Stomach (tissue), 9 donors: ENCODE measurements around the gene LTF. TPM values are rescaled to one million over a fixed set of nuclear protein-coding genes. Genes with fewer than 3 reads are reported as not detected.

ENCODE experiments used
- DNase-seq, 2 donors: peaks; one replicate each; pipeline versions ENCODE4 v3.0.0 to v3.0.0-alpha.2; 2013 to 2019
- H3K27ac ChIP-seq, 5 donors: fragments of 200-600 bp in 4 of 5; sonication (generic) in 4 of 5; one replicate each; pipeline ENCODE4 v1.5.1; 2013 to 2019; ENCODE audit warnings: mild to moderate bottlenecking in 1 of 5, moderate library complexity in 1 of 5
- H3K27me3 ChIP-seq, 3 donors: fragments of 200-600 bp; sonication (generic); one replicate each; pipeline ENCODE4 v1.5.1; 2017 to 2019; ENCODE audit warnings: mixed run types in 1 of 3
- H3K36me3 ChIP-seq, 4 donors: fragments of 200-600 bp; sonication (generic); 1 replicate in 3 of 4; 2 replicates in 1 of 4; pipeline ENCODE4 v1.5.1; 2016 to 2019
- H3K4me1 ChIP-seq, 4 donors: fragments of 200-600 bp; sonication (generic); one replicate each; pipeline ENCODE4 v1.5.1; 2016 to 2019
- H3K4me3 ChIP-seq, 4 donors: fragments of 200-600 bp; sonication (generic) in 3 of 4; one replicate each; pipeline ENCODE4 v1.5.1; 2016 to 2019; ENCODE audit warnings: mild to moderate bottlenecking in 1 of 4
- H3K9me3 ChIP-seq, 4 donors: fragments of 200-600 bp; sonication (generic); one replicate each; pipeline ENCODE4 v1.5.1; 2016 to 2019
- EP300 ChIP-seq: sonication (generic); formaldehyde crosslinking; IDR thresholded peaks from one replicate; pipeline ENCODE4 v1.6.1; 2017; ENCODE audit warnings: antibody characterized with exemption
- POLR2A ChIP-seq, 4 donors: fragments of 450-650 bp; IDR thresholded peaks; one replicate each; pipeline ENCODE4 v1.6.1; 2016; ENCODE audit warnings: antibody characterized with exemption in 4 of 4, control low read depth in 2 of 4, mild to moderate bottlenecking in 1 of 4, moderate library complexity in 1 of 4
- POLR2AphosphoS5 ChIP-seq, 3 donors: sonication (generic); formaldehyde crosslinking; IDR thresholded peaks; one replicate each; pipeline ENCODE4 v1.6.1; 2016; ENCODE audit warnings: antibody characterized with exemption in 3 of 3
- WGBS, 5 donors: extraction: QIAGEN DNeasy Blood & Tissue Kit in 3 of 5; methylation state at CpG; one replicate each; pipeline versions ENCODE4 v1.1.5 to v1.1.7; 2013 to 2018; 5-methylcytosine and 5-hydroxymethylcytosine counted together
- intact Hi-C: fragments of 100-400 bp; cut with DNase I; formaldehyde crosslinking; loops from one replicate; pipeline ENCODE4 v1.15.1; 2023; ENCODE audit warnings: low total_unique reads
- polyA plus RNA-seq, 3 donors: library from polyadenylated mRNA; stranded (reverse); fragments of 200-250 nt; gene quantifications; one replicate each; pipeline ENCODE4 v1.2.3, GENCODE V29; 2013
- total RNA-seq, 5 donors: library from RNA; depleted of rRNA; stranded (reverse); fragments of >200 nt; gene quantifications; one replicate each; pipeline versions ENCODE4 v1.1.0 to v1.2.3, GENCODE V29; 2014 to 2016
- TF ChIP-seq, protein P1 (sequence below), 7 experiments: fragments of 450-650 bp in 4 of 7; fragments of 200-600 bp in 3 of 7; sonication (generic) in 3 of 7; IDR thresholded peaks; one replicate each; pipeline ENCODE4 v1.5.1; 2016 to 2019; ENCODE audit warnings: antibody characterized with exemption in 7 of 7, control low read depth in 2 of 7, mild to moderate bottlenecking in 1 of 7
- donor health status: healthy with polysubstance abuse.
- donor health status: Bipolar disorder and iron deficiency.
- donor health status: healthy.

The LTF gene
- total and polyA plus RNA-seq, 8 donors: 0.58 to 1,112 (median 106) TPM

DNA sequence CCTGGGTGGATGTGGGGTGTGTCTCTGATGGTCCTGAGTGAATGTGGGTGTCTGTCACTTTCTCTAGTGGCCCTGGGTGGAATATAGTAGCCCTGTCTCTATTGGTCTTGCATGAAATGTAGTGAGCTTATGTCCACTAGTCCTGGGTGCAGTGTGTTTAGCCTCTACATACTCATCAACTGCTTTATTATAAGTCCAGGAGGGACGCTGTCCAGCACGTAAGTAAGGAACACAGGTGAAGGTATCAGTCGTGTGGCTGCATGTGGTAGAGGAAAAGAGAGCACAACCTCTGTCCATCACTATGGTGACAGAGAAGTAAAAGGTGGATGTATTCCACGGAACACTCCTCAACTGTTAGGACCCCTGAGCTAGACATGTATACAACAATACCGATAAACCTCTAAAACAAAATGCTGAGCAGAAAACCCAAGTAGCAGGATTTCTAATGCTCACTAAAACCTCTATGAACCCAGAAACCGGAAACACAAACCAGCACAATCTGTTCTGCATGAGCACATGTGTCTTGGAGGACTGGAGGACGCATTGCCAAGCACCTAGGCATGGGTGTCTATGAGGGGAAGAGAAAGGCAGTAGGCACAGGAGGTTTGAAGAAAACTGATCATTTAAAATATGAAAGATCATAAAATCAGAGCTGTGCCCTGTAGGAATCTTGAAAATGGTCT, 11.0 kb downstream of the LTF start:
- Histone ChIP-seq H3K27me3 (no peaks in the 10 kb centered on the region), H3K4me3 (no peak overlapping the region), H3K4me1 (no peaks in the 10 kb centered on the region), H3K36me3 (peaks cover 0 to 17% (median 3%) of the 10 kb centered on the region in 4 donors), H3K27ac (no peak overlapping the region), H3K9me3 (no peaks in the 10 kb centered on the region)
- DNase-seq: no peak
- intact Hi-C loops: no loop called here
- TF ChIP-seq, protein P1, sequence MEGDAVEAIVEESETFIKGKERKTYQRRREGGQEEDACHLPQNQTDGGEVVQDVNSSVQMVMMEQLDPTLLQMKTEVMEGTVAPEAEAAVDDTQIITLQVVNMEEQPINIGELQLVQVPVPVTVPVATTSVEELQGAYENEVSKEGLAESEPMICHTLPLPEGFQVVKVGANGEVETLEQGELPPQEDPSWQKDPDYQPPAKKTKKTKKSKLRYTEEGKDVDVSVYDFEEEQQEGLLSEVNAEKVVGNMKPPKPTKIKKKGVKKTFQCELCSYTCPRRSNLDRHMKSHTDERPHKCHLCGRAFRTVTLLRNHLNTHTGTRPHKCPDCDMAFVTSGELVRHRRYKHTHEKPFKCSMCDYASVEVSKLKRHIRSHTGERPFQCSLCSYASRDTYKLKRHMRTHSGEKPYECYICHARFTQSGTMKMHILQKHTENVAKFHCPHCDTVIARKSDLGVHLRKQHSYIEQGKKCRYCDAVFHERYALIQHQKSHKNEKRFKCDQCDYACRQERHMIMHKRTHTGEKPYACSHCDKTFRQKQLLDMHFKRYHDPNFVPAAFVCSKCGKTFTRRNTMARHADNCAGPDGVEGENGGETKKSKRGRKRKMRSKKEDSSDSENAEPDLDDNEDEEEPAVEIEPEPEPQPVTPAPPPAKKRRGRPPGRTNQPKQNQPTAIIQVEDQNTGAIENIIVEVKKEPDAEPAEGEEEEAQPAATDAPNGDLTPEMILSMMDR (IDR thresholded peaks at IDR 0.05): no peak
- TF ChIP-seq POLR2A (IDR thresholded peaks at IDR 0.05): no peak
- TF ChIP-seq POLR2AphosphoS5 (IDR thresholded peaks at IDR 0.05): no peak
- TF ChIP-seq EP300: no peak
- 67 to 76% (median 69%) methylated on average over 7 of the region's 7 CpGs for WGBS, 5 donors

DNA sequence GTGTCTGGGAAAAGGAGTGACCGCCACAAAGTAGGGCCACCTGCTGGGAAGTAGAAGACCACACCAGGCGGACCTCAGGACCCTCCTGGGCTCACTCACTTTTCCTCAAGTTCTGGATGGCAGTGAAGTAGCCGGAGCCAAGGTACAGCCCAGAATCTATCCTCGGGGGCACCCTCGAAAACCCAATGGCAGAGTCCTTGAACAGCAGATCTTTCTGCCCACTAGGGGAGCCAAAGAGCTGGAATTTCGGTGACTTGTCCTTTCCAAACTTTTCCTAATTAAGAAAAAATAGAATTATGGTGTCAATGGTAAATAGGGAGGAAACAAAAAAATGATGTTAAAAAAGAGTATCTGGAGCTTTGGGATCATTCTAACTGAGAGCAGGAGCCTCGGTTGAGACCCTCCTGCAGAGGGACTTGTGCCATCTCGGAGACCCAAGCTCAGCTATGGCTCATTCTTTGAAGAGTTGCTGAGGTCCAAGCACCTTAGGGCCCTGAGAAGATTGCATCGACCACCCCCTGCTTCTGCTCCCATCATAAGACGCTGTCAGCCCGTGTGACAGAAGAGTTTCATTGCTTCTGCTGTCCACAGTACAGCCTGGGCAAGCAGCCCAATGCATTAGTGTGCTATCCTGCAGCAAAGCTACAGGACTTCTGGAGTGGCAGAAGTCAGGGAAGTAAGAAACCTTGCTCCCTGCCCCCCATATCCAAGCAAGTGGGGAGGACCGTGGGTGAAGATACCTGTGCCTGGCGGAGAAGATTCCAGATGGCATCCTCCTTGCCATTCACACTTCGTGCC, 14.8 kb downstream of the LTF start:
- Histone ChIP-seq H3K27ac (no peak overlapping the region), H3K4me3 (no peak overlapping the region), H3K27me3 (no peaks in the 10 kb centered on the region), H3K9me3 (no peaks in the 10 kb centered on the region), H3K36me3 (peaks cover 0 to 25% (median 12%) of the 10 kb centered on the region in 4 donors), H3K4me1 (no peaks in the 10 kb centered on the region)
- 62 to 79% (median 73%) methylated on average over 14 of the region's 14 CpGs for WGBS, 5 donors
- intact Hi-C loops: no loop called here
- TF ChIP-seq POLR2A (IDR thresholded peaks at IDR 0.05) (no peak), POLR2AphosphoS5 (IDR thresholded peaks at IDR 0.05) (no peak), EP300 (no peak)
- TF ChIP-seq, protein P1 (IDR thresholded peaks at IDR 0.05): peak in 4 of 7 experiments; percentile 5 to 47 (median 26)
- DNase-seq: no peak

DNA sequence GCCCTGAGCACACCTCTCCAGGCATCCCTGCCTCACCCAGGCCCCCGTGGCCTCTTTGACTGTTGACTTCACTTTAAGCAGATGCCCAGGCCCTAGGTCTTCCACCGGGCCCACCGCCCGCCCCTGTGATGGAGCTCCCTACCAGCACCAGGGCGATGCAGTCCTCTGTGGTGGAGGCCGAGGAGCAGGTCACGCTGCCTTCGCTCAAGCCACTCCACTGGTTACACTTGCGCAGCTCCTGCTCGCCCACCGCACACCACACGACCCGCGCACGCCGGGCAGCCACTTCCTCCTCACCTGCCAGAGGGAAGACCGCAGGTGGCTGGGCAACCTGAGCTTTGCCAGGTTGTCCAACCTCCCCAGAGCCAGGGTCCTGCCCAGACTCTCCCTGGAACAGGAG, 16.0 kb downstream of the LTF start:
- intact Hi-C loops: no loop called here
- Histone ChIP-seq H3K4me1 (no peaks in the 10 kb centered on the region), H3K27me3 (no peaks in the 10 kb centered on the region), H3K27ac (no peak overlapping the region), H3K9me3 (no peaks in the 10 kb centered on the region), H3K36me3 (peaks cover 0 to 27% (median 15%) of the 10 kb centered on the region in 4 donors), H3K4me3 (no peak overlapping the region)
- TF ChIP-seq EP300: no peak
- DNase-seq: no peak
- 86 to 96% (median 92%) methylated on average over 6 to 17 of the region's 17 CpGs for WGBS, 5 donors

DNA sequence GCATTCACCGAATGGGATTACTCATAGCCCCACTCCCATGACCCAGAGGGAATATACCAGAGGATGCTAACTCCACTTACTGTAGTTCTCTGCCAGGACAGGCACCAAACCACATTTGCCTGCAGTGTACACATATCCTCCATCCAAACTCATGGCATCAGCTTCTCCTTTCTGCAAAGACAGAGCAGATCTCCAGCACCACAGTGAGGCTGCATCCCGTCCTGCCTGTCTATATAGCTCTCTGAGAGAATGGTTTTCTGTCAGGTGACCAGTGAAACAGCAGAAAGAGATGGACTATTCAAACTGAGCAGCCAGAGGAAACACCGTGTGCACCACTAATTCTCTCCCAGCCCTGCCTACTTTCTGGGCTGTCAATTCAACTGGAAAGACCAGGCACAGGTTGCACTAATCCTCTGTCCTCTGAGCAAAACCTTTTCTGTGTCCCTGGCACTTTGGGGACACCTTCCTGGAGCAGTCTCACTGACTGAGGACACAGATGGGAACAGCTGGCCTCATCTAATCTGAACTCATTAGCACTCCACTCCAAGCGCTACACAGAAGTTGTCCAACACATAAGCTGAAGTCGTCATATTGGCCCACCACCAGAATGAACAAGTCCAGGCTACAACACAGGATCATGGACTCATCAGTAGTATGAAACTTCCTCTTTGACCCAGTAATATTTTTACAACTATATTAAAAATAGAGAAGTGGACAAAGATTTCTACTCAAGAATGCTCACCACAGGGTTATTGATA, 17.3 kb downstream of the LTF start:
- DNase-seq: no peak
- no peaks in the 10 kb centered on the region for H3K9me3 ChIP-seq
- H3K27ac ChIP-seq: no peak overlapping the region
- H3K36me3 ChIP-seq: peaks cover 0 to 27% (median 15%) of the 10 kb centered on the region in 4 donors
- intact Hi-C loops: no loop called here
- no peaks in the 10 kb centered on the region for H3K27me3 ChIP-seq
- 63 to 82% (median 72%) methylated on average over 5 of the region's 5 CpGs for WGBS, 5 donors
- no peak overlapping the region for H3K4me3 ChIP-seq
- TF ChIP-seq POLR2AphosphoS5 (IDR thresholded peaks at IDR 0.05) (no peak), EP300 (no peak), POLR2A (IDR thresholded peaks at IDR 0.05) (no peak)
- TF ChIP-seq, protein P1 (IDR thresholded peaks at IDR 0.05): no peak
- H3K4me1 ChIP-seq: no peaks in the 10 kb centered on the region
